SW480 (cell line): ENCODE measurements around the gene RIC1.
"Not testable (repeated sequence)": the region's sequence is repeated elsewhere in the genome, so short reads cannot be mapped to it uniquely, and the experiment has no call there.

Experiments
- DNase-seq: peaks from one replicate; pipeline ENCODE4 v3.0.0-alpha.2; 2016; ENCODE audit warnings: low spot score

RIC1 gene

GRCh38 chr9:5628530-5629311 is at the start of gene RIC1:
Gene RIC1 (plus strand): TSS chr9:5629107. CDS start chr9:5629310, 203 bp downstream.
- peak; percentile 86 for DNase-seq

- DNase-seq = no peak
These were observed 49.0 kb upstream of the RIC1 start for GRCh38 chr9:5579881-5580280.

- DNase-seq = no peak
These were observed 48.3 kb upstream of the RIC1 start for GRCh38 chr9:5580650-5581049.

- not testable (repeated sequence) for DNase-seq
These were observed 47.2 kb upstream of the RIC1 start for GRCh38 chr9:5581706-5582105.

GRCh38 chr9:5582835-5583195 is 46.1 kb upstream of the RIC1 start:
- no peak for DNase-seq

GRCh38 chr9:5586391-5586802 is 42.5 kb upstream of the RIC1 start:
- no peak for DNase-seq

- no peak for DNase-seq
These were observed 41.9 kb upstream of the RIC1 start for GRCh38 chr9:5587024-5587423.

GRCh38 chr9:5592231-5592630 is 36.7 kb upstream of the RIC1 start:
- DNase-seq = no peak

- no peak for DNase-seq
These were observed 36.0 kb upstream of the RIC1 start for GRCh38 chr9:5592904-5593303.

- DNase-seq = no peak
These were observed 35.0 kb upstream of the RIC1 start for GRCh38 chr9:5593904-5594303.

- DNase-seq = no peak
These were observed 32.7 kb upstream of the RIC1 start for GRCh38 chr9:5596173-5596572.

- no peak for DNase-seq
These were observed 20.3 kb upstream of the RIC1 start for GRCh38 chr9:5608298-5609225.

GRCh38 chr9:5609226-5609596 is 19.7 kb upstream of the RIC1 start:
- no peak for DNase-seq

GRCh38 chr9:5610491-5610890 is 18.4 kb upstream of the RIC1 start:
- DNase-seq = no peak

GRCh38 chr9:5611321-5612184 is 17.4 kb upstream of the RIC1 start:
- DNase-seq = no peak

GRCh38 chr9:5612185-5612530 is 16.7 kb upstream of the RIC1 start:
- no peak for DNase-seq

GRCh38 chr9:5614192-5614591 is 14.7 kb upstream of the RIC1 start:
- no peak for DNase-seq

GRCh38 chr9:5614985-5615384 is 13.9 kb upstream of the RIC1 start:
- DNase-seq = no peak

- DNase-seq = no peak
These were observed 11.2 kb upstream of the RIC1 start for GRCh38 chr9:5617749-5618148.

GRCh38 chr9:5620494-5620893 is 8.4 kb upstream of the RIC1 start:
- no peak for DNase-seq

GRCh38 chr9:5621327-5621726 is 7.6 kb upstream of the RIC1 start:
- DNase-seq = no peak

GRCh38 chr9:5622016-5622415 is 6.9 kb upstream of the RIC1 start:
- no peak for DNase-seq
